AG08396 (cell line): ENCODE measurements around the gene GUCY1B1.
"Not testable (repeated sequence)": the region's sequence is repeated elsewhere in the genome, so short reads cannot be mapped to it uniquely, and the experiment has no call there.

ENCODE experiments used
- DNase-seq: peaks from one replicate; pipeline ENCODE4 v3.0.0; 2012; ENCODE audit warnings: low spot score, mixed read lengths

The GUCY1B1 gene

DNA sequence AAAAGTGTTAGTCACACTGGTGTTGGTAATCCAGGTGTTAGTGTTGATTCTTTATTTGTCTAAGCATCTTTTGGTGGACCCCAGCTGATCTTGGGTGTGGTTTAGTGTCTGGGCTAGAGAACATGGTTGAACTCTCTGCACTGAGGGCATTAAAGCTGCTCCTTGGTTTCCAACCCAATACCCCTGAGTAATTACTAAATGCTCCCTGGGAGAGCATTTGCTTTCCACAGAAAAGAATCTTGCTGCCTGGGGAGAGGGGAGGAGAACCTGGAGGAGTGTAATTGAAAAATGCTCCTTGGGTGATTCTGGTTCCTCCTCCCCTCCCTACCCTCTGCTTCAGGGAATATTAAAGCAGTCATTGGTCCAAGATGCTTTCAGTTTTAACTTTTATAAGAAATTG lies 3.1 kb downstream of the GUCY1B1 start:
- DNase-seq, result no peak

DNA sequence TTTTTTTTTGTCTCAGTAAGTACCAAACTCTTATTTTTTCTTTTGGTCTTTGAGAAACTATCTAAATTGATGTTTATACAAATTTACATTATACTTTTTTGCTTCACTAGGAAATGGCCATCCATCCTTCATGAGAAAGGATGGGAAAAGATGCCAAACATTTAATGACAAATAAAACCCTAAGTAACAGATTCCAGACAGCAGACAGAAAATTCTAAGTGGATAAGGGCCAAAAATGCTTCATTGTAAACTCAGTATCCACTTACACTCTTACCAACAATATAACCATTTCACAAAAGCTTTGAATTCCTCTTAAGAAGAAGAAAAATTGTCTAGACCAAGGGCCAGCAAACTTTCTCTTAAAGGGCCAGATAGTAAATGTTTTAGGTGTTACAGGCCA lies 3.5 kb downstream of the GUCY1B1 start:
- no peak for DNase-seq

DNA sequence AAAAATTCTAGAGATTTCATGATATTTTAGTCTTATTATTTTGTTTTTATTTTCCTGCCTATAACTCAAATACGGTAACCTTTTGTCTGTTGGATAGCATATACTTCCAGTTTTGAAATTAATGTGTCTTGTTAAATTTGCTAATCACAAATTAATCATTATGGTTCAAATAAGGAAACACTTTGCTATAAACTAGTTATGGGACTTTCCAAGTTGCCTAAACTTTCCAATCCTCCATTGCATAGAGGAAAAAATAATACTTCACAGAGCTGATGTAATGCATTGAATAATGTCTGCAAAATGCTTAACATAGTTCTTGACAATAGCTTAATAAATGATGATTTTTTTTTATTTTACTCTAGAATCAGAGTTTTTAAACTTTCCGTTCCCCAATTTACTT lies 4.7 kb downstream of the GUCY1B1 start:
- no peak for DNase-seq

DNA sequence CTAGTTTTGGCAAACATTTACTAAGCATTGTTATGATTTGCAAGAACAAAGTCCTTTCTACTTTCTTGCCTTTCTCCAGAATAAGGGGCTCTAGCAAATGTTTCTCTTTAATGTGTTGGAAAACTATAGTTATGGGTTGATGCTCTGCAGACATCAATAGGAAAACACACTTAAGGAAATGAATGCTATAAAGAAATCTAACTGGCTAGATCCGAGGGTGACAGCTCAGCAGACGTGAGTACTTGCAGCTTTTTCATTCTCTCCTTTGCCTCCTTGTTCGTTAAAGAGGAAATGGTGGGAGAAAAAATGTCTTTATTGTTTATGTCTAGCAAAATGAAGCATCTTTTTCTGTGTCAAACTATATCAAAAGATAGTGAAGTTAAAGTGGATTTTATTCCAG lies 6.3 kb downstream of the GUCY1B1 start:
- no peak for DNase-seq

DNA sequence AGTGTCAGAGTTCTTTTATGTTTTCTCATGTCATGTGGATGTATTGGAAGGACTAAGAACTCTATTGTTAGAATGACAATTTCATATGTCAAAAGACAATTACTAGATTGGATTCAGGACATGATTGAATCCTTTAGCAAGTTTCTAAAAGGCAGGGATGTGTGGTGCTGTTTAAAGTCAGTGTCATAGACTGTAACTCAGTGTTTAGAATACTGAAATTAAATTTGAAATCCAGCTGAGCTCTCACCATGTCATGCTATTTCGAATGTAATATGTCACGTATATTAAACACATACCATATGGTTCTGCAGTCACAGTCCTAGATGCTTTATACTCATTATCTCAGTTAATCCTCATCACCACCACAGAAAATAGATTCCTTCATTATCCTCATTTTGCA lies 7.8 kb downstream of the GUCY1B1 start:
- no peak for DNase-seq

DNA sequence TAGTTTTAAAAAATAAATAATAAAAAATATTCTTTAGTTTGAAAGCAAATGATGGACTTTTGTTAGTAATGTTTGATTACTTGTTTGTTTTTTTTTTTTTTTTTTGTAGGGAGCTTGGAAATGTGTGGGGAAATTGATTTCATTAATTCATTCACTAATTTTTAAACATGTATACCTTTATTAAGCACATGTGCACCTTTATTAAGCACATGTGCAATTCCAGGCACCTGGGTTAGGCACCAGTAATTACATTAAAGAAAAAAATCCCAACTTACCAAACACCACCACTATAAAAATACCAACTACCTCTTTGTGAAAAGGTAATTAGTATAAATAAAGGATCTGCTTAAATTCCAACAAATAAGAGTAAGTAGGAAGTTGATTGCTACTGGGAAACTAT lies 9.5 kb downstream of the GUCY1B1 start:
- no peak for DNase-seq

DNA sequence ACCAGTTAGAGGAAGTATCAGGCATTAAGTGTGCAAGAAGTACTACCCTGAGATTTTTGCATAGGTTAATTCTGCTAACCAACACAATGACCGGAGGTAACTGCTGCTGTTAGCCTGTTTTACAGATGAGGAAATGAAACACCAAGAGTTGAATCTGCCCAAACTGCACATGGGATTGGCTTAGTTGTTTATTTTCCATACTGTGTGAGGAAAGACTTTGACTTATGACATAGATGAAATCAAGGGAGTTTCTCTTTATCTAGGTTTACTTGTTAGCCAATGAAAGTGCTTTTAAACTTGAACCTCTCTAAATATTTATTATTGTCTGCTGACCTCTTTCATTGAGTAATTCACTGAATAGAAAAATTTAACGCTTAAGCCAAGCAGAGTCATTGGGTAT lies 10.3 kb downstream of the GUCY1B1 start:
- DNase-seq, result no peak

DNA sequence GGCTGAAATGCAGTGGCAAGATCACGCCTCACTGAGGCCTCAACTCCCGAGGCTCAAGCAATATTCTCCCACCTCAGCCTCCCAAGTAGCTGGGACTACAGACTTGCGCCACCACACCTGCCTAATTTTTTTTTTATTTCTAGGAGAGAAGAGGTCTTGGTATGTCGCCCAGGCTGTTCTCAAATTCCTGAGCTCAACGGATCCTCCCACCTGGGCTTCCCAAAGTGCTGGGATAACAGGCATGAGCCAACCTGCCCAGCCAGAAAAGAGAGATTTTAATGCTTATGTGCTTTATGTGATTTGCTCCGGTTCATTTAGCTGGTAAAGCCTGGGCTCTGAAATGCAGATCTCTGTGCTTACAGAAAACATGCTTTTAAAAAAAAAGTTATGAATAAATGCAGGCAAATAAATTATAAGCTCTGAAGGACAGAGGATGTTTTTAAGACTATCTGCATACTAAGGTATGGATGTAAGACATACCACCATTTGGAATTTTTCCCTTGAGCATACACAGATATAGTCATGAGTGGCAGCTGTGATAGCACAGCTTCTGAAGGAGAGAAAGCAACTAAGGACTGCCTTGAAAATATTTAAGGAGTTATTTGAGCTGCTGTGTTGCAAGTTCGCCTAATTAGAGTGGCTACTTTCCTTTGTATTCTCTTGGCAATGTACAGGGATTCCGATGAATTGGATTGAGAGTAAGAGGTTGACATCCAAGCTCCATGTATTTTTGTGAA lies 13.8 kb downstream of the GUCY1B1 start:
- DNase-seq, result no peak

DNA sequence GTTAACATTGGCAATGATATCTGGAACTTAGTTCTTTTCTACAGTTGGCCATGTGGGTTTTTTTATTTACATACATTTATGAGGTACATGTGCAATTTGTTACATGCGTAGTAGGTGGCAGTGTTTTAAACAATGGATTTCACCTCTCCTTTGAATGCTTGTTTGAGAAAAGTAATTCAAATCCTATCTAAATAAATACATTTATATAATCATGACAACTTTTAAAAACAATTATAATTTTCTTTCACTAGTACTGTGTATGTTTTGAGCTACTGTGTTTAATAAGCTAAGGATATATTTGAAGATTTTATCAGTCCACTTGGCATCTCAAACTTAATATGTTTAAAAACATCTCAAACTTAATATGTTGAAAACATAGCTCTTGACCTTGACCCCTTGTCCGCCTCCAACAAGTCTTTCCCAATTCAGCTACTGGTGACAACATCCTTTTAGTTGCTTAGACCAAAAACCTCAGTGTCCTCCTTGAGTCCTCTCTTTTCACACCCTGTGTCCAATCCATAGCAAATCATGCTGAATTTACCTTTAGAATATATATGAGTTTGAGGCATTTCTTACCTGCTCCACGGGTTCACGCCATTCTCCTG lies 14.5 kb downstream of the GUCY1B1 start:
- DNase-seq, result no peak

DNA sequence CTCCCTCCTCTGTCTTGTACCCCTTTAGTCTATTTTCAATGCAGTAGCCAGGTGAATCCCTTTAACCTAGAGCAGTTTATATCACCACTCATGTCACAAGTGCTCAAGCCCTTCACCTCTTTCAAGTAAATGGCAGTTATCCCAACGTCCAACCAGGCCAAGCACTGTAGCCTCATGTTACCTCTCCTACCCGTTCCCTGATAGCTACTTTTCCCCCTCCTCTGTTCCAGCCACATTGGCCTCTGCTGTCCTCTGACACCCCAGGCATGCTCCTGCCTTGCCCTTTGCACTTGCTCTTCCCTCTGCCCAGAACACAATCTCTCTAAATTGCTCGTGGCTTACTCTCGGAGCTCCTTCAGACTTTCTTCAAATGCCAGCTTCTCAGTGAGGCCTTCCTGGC lies 15.2 kb downstream of the GUCY1B1 start:
- DNase-seq, result no peak

DNA sequence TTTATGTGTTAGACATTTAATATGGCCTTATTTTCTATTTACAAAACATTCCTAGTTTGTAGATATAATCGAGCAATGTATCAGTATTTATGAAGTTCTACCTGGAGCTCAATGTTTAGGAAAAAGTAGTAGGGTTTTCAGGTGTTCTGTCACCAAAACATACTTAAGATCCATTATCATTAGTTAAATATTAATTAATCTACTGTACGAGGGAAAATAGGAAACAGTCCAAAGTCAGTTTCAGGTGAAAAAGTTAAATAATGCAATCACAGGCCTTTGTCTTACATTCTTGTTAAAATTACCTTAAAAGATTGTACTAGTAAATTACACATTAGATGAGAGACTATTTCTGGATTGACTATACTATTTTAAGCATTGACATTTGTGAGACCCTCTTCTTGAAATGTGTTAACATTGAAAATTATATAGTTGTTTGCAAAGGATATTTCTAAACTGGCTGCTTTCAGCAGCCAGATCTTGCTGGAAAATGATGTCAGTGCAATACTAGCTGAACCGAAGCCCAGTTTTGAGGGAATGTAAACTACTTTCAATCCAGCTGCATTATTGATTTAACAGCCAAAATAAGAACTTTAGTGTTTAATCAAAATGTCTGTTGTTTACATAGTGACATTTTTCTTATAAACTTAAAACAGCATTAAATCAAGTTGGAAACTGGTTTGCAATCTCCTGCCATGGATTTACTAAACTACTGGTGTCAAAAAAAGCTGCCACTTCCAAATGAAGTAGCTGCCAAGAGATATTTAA lies 19.3 kb downstream of the GUCY1B1 start:
- peak; percentile 27 for DNase-seq

DNA sequence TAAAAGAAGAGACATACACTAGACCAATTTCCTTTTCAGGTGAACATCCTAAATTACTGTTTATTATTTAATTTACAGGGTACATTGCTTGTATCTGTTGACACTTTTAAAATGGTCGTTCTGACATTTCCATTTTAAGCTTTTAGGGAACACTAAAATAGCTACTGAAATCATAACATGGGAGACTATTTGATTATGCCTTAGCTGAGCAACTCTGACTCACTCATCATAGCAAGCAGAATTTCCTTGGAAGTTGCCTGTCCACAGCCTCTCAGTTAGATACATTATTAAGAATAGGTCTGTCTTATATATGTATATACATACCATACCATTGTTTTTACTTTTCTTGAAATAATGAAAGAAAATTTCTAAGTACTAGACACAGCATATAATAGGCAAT lies 22.0 kb downstream of the GUCY1B1 start:
- no peak for DNase-seq

DNA sequence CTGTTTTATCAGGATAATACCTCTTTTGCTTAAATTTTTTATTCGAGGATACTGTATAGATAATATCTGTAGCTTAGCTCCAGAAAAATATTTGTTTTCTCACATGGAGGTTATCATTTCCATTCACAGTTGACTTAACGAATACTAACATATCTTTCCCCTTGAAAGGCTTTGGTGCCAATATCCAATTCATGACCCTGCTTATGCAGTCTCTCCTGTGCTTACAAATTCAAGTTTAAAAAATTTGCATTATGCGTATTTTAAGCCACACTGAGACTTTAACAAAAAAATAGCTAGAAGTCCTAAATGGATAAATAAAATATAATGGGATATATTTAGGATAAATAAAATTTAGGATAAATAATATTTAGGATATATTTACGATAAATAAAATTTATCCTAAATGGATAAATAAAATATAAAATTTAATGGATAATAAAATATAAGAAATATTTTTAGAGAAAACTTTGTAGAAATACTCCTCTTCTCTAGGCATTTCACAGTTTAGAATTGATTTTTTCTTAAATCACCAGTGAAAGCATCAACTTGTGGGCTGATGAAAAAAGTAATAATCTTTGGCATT lies 22.5 kb downstream of the GUCY1B1 start:
- DNase-seq, result no peak

DNA sequence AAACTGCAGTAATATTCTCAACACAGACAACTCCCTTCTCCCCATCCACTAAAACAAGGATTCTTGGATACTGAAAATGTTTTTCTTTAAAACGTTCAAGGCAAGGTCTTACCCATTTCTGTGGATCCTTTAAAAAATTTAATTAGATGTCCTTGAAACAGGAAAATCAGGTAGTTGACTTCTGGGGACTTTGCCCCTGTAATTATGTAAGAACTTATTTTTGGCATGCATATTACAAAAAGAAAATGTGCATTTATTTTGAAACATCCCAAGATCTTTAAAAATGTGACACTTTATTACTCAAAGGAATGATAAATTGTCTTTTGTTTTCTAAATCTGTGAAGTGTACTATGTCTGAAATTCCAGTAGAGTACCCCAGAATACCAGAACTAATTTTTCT lies 25.8 kb downstream of the GUCY1B1 start:
- no peak for DNase-seq

DNA sequence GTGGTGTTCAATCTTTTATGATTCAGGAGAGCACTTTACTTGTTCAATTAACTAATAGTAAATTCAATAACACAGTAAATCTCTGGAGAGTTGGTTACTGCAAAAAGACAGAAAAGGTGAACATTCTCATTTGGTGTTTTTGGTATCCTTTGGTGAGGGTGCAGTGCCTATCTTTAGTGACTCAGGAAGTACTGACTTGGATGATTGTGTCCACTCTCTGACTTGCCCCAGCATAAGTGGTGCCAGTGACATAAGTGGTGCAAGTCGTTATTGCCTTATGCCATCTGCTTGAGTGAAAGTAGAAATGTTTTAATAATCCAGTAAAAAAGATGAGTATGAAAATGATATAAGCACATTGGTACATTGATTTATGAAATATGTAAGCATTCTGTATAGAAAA lies 27.0 kb downstream of the GUCY1B1 start:
- DNase-seq, result no peak

DNA sequence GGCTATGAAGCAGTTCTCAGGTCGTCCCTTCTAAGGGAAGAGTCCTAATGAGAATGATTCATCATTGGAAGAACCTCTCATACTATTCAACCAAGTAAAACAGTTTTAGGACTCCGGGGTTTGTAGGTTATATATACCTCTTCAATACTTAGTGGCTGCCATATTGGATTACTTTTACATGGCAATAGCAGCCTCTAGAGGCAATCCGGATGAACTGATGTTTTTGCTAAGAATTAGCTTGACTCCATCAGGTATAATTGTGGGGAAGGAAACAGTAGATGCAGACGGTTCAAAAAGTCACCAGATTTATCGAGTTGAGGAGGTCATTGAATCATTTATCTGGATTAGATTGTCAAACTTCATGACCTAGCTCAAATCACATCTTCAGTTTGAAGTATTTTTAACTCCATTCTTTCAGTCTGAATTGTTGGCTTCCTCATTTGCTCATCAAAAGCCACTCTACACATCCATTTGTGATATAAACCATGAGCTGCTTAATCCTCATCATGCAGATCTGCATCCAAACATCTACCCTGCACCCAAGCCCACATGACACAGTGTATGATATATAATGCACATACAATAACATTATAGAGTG lies 28.4 kb downstream of the GUCY1B1 start:
- DNase-seq, result peak; percentile 29

DNA sequence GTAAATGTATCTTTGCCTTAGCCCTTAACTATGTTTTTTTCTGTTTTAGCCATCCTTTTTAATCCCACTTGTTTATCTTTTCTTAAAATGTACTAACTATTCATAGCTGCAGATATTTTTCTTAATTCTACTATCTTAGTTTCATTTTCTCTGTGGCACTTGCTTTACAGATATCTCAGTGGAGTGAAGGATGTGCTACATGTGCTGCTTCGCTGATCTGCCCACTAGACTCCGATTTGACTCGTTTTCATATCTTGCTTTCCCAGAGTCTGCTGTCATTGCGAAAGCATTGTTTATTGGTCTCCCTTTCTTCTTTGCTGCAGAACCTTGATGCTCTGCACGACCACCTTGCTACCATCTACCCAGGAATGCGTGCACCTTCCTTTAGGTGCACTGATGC lies 30.6 kb downstream of the GUCY1B1 start:
- no peak for DNase-seq

DNA sequence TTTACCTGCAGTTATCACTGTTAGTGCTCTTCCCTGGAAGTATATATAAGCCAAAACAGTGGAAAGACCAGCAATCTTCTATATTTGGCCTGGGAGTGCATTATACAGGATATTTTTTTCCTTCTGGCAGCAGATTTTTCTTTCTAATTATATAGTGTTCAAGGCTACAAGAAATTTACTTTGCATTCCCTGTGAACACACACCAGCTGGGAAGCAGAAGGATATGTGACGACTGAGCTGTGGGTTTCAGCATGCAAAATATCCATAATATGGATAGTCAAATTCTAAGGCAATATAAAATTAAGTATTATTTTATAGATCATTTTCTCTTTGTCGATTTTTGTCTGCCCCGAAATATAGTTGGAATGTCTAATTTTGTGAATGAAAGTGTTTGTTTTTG lies 31.2 kb downstream of the GUCY1B1 start:
- DNase-seq, result no peak

DNA sequence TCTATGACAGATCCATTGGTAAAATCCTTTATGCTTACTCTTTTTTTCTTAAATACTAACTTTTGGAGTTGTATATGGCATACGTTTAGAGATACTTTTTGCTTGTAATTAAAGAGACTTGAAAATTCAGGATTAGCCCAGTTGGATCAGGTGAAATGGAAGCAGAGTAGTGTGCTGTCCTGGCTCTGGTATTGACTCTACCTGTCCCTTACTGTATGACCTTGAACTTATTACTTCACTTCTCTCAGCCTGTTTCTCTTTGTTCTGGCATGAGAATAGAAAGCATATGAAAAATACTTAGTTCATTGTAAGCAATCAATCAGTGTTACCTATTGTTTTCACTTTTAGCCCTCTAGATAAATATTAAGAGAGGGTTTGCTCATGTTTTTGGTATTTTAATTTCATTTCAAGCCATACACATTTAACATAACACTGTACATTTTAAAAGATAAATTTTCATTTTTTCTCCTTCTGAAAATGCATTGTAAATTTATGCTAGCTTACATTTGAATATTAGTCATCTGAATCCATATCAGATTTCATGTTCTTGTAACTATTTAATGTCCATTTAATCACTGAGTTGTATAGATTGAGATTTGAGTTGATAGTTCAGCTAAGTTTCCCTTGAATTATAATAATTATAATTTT lies 35.9 kb downstream of the GUCY1B1 start:
- DNase-seq, result no peak

DNA sequence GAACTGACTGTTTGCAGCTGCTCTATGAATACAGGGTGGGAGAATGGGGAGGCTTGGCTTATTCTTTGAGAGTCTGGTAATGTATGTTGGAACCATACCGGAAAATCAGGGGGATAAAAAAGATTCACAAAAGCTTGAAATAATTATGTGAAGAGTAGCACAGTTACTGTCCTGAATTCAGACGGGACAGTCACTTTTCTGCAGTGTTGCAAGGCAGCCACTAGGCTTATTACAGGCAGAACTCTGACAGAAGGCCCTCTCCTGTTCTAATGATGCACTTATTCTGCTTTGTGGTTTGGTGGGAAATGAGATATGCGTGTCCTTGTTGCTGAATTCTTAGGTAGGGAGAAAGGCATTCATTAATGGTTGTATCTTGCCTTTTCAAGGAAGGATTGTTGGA lies 37.2 kb downstream of the GUCY1B1 start:
- DNase-seq, result peak; percentile 13

DNA sequence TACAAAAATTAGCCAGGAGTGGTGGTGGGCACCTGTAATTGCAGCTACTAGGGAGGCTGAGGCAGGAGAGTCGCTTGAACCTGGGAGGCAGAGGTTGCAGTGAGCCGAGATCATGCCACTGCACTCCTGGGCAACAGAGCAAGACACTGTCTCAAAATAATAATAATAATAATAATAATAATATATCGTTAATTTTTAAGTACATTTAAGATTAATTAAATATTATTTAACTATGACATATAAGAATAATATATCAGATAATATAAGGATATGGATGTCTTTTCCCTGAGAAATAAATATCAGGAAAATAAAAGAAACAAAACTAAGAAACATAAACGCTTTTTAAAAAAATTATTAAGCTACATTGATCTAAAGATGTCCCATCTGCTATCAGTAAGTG lies 38.8 kb downstream of the GUCY1B1 start:
- not testable (repeated sequence) for DNase-seq
